WTC11 (cell line): ENCODE measurements around the gene TRMT10A.

Source experiments
- ATF1 ChIP-seq: sonication (generic); formaldehyde crosslinking; IDR thresholded peaks from 2 replicates; pipeline ENCODE4 v1.8.1; 2023; ENCODE audit warnings: mild to moderate bottlenecking, moderate library complexity, missing genetic modification reagents
- CTCF ChIP-seq: fragments of 200-600 bp; IDR thresholded peaks from 2 replicates; pipeline ENCODE4 v1.8.0; 2022; ENCODE audit warnings: antibody characterized with exemption
- E2F4 ChIP-seq: sonication (generic); formaldehyde crosslinking; IDR thresholded peaks from 2 replicates; pipeline ENCODE4 v1.8.1; 2022; ENCODE audit warnings: low read depth, mild to moderate bottlenecking, moderate library complexity, missing genetic modification reagents, borderline replicate concordance
- EMX1 ChIP-seq: fragments of 250-450 bp; sonication (Bioruptor Pico); IDR thresholded peaks from 2 replicates; pipeline ENCODE4 v1.8.0; 2021; ENCODE audit warnings: mild to moderate bottlenecking
- ERG ChIP-seq: fragments of 250-450 bp; sonication (Bioruptor Pico); IDR thresholded peaks from 2 replicates; pipeline ENCODE4 v1.8.0; 2021; ENCODE audit warnings: mild to moderate bottlenecking
- JUN ChIP-seq: sonication (generic); formaldehyde crosslinking; IDR thresholded peaks from 2 replicates; pipeline ENCODE4 v1.8.0; 2023; ENCODE audit warnings: mild to moderate bottlenecking, missing genetic modification reagents
- NFYB ChIP-seq: sonication (generic); formaldehyde crosslinking; conservative IDR thresholded peaks from 2 replicates; pipeline ENCODE4 v1.8.0; 2022; ENCODE audit warnings: low read depth, missing genetic modification reagents
- NR1H2 ChIP-seq: sonication (generic); formaldehyde crosslinking; IDR thresholded peaks from 2 replicates; pipeline ENCODE4 v1.9.0; 2021; ENCODE audit warnings: mild to moderate bottlenecking, moderate library complexity, missing genetic modification reagents
- USF2 ChIP-seq: sonication (generic); formaldehyde crosslinking; IDR thresholded peaks from 2 replicates; pipeline ENCODE4 v1.8.1; 2023; ENCODE audit warnings: mild to moderate bottlenecking, missing genetic modification reagents, moderate library complexity
- ZBTB43 ChIP-seq: sonication (generic); formaldehyde crosslinking; IDR thresholded peaks from 2 replicates; pipeline ENCODE4 v1.8.1; 2023; ENCODE audit warnings: mild to moderate bottlenecking, missing genetic modification reagents
- ZNF671 ChIP-seq: fragments of 250-450 bp; sonication (Bioruptor Pico); IDR thresholded peaks from 2 replicates; pipeline ENCODE4 v1.8.0; 2021; ENCODE audit warnings: mild to moderate bottlenecking

- no peak for TF ChIP-seq ATF1 (CRISPR knock-in tag)
- no peak for TF ChIP-seq NR1H2 (CRISPR knock-in tag)
- TF ChIP-seq CTCF: no peak
- TF ChIP-seq JUN (CRISPR knock-in tag): no peak
- no peak for TF ChIP-seq E2F4 (CRISPR knock-in tag)
- no peak for TF ChIP-seq ZBTB43
- TF ChIP-seq ZNF671: no peak
- no peak for TF ChIP-seq EMX1 (CRISPR knock-in tag)
- no peak for TF ChIP-seq USF2
- no peak for TF ChIP-seq NFYB
- no peak for TF ChIP-seq ERG (CRISPR knock-in tag)
Observed at GRCh38 chr4:99572527-99573240, 8.8 kb upstream of the TRMT10A start.
